DMS79 (cell line): Measurements from ENCODE around the gene ACD.

ENCODE experiments used
- DNase-seq: peaks from one replicate; lab custom pipeline; 2025; lab: John Stamatoyannopoulos, UW

The ACD gene

DNA sequence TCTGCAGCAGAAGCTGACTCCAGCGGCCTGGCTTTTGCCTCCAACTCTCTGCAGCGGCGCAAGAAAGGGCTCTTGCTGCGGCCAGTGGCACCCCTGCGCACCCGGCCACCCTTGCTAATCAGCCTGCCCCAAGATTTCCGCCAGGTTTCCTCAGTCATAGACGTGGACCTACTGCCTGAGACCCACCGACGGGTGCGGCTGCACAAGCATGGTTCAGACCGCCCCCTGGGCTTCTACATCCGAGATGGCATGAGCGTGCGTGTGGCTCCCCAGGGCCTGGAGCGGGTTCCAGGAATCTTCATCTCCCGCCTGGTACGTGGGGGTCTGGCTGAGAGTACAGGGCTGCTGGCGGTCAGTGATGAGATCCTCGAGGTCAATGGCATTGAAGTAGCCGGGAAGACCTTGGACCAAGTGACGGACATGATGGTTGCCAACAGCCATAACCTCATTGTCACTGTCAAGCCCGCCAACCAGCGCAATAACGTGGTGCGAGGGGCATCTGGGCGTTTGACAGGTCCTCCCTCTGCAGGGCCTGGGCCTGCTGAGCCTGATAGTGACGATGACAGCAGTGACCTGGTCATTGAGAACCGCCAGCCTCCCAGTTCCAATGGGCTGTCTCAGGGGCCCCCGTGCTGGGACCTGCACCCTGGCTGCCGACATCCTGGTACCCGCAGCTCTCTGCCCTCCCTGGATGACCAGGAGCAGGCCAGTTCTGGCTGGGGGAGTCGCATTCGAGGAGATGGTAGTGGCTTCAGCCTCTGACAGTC lies 2.0 kb upstream of the ACD start:
- no peak for DNase-seq

DNA sequence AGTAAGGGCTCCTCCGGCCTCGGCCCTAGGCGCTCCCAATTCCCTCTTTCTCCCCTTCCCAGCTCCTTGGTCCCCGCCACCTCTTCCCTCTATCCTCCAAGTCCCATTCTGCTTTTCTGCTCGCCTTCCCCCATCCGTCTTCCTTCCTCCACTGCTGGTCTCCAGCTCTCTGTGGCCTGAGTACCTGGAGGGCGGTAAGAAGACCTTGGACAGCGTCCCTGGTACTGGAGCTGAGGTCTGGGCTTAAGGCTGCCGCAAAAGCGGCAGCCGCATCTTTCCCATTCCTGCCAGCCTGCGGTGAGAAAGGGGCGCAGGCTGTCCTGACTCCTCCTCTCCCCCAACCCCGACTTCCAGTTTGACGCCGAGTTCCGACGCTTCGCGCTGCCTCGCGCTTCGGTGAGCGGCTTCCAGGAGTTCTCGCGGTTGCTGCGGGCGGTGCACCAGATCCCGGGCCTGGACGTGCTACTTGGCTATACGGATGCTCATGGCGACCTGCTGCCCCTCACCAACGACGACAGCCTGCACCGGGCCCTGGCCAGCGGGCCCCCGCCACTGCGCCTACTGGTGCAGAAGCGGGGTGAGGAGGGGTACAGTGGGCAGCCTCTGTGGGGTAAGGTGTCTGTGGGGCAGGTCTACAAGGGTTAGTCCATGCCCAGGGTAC lies 1.2 kb upstream of the ACD start:
- DNase-seq: no peak

DNA sequence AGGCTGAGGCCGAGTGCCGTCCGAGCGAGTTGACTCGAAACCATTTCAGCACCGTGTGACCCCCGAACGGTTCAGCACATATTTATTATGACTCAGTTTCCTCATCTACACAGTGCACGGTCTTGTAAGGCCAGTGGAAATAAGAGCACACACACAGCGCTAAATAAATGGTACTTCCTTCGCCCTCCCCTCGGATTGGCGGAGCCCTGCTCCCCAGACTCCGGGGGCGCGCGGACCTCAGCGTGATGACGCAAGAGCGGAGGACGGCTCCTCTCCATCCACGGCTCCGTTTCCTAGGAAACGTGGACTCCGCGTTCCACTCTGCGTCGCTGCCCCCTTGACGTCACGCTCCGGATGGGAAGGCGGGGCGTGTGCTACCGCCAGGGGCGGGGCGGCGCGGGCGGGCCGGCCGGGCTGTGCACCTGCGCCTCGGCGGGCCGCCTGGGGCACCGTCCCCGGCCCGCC lies 536 bp upstream of the ACD start, which contains the start of gene PARD6A:
PARD6A (plus strand) TSS at position 397 of the 465 bp plus-strand sequence. CDS start 79 bp downstream, outside the sequence.
- DNase-seq: peak; percentile 82

DNA sequence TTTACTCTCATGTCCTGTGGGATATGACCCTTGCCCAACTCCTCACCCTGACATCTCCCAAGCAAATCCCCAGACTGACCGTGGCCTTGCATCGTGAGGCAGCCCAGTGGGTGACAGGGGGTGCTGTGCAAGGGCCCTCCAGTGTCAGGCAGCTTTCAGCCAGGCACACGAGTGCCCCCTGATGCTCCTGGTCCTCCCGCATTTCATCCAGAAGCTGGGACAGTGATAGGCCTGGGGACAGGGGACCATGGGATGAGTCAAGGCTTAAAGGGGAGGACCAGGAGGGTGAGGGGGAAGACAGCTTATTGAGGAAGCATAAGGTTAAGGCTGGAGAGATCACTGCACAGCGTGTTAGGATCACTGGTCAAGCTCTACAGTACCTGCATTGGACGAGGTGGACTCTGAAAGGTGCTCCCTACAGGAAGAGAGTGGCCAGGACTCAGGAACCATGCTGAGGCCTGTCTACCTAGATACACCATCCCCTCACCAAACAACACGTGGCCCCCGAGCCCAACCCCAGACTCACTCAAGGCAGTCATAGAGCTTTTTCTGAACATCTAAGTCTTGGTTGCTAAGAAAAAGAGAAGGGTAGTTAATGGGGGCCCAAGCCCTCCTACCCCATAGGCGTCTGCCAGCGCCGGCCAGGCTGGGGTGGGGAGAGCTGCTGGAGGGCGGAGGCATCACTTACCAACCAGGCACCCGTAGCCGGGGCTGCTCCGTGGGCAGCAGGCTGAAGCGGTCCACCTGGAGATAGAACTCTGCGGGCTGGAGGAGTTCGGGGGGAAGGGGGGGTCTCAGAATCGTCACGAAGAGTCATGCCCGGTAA lies 998 bp downstream of the ACD start:
- no peak for DNase-seq

DNA sequence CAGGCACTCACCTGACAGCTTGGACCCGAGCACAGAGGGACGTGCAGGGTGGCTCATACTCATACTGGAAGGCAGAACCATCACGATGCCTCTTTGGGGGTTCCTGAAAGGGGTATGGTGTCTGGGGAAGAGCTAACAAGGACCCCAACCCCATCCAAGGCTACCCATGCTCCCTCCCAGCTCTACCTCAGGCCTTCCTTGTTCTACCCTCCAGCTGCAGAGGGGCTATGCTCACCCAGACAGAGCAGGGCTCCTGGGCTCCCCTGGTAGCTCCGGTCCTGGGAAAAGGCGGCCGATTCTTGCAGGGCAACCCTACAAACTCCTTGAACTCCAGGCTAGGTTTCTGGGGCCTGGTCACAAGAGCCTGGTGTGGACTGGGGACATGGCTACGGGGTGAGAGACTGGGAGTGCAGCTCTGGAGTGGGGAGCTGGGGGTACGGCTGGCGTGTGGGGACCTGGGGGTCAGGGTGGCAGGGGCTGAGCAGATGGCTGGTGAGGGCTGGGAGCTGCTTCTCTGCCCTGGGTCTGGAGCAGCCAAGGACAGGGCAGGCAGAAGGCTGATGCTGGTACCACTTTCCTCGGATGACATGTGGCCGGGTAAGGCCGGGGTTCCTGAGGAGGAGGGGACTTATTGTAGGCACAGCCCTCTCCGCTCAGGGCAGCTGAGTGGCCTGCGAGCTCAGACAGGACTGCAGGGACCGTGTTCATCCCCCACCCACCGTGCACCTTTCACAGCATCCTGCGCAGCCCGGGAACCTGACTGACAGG lies 2.1 kb downstream of the ACD start:
- no peak for DNase-seq

DNA sequence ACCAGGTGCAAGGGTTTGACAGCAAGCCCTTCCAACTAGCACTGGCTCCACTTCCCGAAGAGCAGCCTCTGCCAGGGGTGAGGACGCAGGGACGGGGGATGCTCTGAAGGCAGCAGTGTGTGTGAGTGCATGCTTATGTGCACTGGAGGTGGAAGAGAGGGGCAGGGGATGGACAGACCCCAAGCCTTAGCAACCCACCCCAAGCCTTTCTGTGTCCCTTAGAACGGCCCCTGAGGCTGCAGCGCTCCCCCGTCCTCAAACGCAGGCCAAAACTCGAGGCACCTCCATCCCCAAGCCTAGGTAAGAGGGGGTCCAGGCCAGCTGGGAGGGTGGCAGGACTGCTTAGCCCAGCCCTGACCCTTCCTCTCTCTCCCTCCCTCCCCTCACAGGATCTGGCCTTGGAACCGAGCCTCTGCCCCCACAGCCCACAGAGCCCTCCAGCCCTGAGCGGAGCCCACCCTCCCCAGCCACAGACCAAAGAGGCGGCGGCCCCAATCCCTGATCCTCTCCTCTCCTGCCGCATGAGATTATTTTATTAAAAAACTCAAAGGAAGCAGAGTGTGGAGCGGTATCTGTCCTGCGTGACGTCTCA lies 2.9 kb downstream of the ACD start:
- DNase-seq: no peak

DNA sequence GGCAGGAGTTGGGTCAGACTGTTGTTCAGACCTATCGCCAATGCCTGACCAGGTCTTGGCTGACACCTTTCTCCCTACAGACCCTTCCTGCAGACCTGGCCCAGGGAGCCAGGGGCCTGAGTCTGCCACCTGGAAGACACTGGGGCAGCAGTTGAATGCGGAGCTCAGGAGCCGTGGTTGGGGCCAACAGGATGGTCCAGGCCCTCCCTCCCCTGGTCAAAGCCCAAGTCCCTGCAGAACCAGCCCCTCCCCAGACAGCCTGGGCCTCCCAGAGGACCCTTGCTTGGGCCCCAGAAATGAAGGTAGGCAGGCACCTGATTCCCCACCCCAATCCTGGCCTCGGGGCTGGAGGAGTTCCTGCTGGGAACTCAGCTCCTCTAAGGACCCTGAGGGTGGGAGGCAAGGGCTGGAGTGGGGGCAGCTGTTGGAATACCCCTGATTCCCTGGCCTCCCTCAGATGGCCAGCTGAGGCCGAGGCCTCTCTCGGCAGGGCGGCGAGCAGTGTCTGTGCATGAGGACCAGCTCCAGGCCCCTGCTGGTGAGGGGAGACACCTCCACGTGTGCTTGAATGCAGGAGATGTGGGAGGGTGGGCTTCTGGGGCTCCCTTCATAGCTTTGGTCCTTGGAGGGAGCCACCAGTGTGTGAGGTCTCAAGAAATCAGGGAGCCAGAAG lies 3.6 kb downstream of the ACD start:
- DNase-seq: no peak

DNA sequence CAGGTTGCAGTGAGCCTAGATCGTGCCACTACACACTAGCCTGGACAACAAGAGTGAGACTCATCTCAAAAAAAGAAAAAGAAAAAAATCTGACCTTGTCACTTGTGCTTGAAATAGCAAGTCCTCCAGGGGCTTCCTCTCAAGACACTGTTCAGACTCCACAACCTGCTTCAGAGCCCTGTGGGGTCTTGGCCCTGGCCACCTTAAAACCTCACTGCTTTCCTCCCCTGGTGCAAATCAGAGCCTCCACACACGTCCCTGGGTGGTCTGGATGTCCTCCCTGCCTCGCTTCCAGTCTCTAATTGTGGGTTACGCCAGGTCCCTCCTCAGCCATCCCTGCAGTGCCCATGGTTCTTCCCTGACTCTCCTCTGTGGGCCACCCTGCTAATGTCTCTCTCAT lies 4.7 kb downstream of the ACD start:
- no peak for DNase-seq

DNA sequence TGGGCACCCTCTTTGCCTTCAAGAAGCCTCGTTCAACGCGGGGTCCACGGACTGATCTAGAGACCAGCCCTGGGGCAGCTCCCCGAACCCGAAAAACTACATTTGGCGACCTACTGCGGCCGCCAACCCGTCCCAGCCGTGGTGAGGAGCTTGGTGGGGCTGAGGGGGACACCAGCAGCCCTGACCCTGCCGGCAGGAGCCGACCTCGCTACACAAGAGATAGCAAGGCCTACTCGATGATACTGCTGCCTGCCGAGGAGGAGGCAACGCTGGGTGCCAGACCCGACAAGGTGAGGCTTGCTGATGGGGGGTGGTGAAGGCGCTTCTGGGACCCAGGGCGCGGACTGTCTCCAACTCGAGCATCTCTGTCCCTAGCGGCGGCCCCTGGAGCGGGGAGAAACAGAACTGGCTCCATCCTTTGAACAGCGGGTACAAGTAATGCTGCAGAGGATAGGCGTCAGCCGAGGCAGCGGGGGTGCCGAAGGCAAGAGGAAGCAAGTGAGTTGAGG lies 5.6 kb downstream of the ACD start:
- no peak for DNase-seq

DNA sequence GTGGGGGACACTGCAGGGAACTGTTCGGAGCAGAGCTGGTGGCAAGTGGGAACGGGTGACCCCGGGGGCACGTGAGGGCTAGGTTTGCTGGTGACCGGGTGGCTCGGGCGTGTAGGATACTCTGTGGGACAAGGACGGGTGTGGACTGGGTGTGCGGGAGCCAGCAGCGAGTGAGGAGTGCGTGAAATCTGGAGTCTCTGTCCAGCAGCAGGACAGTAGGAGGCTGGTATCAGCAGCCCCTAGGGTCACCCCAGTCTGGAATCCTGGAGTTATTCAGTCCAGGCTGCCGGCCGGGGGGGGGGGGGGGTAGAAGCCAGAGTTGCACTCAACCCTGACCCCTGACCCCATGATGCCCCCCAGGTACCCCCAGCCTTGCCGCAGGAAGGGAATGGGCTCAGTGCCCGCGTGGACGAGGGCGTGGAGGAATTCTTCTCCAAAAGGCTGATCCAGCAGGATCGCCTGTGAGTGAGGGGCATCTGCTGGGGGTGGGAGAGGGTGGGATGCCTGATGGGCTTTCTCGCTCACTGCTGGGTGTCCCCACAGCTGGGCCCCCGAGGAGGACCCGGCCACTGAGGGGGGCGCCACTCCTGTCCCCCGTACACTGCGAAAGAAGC lies 6.2 kb downstream of the ACD start:
- no peak for DNase-seq

DNA sequence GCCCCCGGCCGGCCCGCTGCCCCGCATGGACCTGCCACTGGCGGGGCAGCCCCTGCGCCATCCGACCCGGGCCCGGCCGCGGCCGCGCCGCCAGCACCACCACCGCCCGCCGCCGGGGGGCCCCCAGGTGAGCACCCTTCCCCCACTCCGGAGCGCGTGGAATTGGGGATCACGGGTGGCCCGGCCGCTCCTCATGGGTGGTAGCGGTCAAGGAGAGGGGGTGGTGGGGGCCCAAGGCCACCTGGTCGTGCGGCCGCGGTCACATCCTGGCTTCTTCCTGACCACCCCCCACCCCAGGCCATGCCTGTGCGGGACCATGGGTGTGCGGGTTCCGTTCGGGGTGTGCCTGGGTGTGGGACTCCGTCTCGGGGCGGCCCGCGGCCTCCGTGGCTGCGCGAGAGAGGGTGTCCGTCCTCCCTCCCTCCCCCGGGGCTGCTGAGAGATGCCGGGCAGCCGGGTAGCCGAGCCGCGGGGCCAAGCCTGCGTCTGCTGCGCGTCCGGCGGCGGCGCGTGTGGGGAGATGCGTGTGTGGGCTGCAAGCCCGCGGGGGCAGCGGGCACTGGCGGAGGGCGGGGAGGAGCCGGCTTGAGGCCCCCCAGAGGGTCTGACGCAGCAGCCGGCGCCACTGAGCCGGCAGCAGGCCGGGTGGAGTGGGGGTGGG lies 6.8 kb downstream of the ACD start:
- no peak for DNase-seq

DNA sequence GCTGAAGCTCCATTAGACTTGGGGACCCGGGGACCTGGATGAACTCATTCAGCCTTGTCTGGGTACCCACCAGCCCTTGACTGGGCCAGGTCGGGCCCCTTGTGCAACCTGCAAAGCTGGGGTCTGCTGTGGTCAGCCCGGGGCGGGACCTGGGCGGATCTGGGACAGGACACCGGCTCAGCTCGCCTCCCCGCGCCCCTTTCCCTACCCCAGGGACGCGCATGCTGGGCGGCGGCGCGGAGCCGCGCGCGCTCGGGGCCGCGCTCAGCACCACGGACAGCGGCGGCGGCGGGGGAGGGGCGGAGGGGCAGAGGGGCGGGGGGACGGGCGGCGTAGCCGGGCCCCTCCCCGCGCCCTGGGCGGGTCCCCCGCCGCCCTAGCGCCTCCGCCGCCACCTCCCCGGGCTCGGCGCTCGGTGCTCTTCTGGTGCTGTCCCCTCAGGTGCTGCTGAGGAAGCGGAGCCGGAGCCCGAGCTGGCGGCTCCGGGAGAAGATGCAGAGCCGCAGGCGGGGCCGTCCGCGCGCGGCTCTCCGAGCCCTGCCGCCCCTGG lies 7.4 kb downstream of the ACD start:
- no peak for DNase-seq

DNA sequence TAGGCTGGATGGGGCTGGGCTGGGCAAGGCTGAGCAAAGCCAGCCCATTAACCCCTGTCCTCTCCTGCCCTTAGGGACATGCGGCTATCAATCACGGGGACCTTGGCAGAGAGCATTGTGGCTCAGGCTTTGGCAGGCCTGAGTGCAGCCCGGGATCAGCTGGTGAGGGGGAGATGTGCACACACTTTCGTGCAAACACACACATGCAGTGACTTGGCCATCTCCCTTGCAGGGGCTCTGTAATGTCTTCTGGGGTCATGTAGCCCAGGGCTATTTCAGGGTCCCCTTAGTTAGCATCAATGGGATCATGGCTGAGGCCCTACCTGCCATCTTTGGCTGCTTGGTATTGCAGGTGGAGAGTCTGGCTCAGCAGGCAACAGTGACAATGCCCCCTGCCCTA lies 8.2 kb downstream of the ACD start:
- DNase-seq: no peak

DNA sequence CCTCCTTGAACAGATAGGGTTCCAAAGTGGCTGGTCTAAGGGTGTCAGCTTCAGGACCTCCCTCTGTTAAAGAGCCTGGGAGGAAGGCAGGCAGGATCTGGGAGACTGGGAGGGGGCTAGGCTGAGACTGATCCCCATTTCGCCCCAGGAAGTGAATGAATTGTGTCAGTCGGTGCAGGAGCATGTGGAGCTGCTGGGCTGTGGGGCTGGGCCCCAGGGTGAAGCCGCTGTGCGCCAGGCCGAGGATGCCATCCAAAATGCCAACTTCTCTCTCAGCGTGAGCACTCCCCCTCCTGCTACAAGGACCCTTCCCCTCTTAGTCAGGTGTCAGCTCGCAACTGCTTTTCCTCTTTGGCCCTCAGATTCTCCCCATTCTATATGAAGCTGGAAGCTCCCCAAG lies 9.0 kb downstream of the ACD start:
- no peak for DNase-seq

DNA sequence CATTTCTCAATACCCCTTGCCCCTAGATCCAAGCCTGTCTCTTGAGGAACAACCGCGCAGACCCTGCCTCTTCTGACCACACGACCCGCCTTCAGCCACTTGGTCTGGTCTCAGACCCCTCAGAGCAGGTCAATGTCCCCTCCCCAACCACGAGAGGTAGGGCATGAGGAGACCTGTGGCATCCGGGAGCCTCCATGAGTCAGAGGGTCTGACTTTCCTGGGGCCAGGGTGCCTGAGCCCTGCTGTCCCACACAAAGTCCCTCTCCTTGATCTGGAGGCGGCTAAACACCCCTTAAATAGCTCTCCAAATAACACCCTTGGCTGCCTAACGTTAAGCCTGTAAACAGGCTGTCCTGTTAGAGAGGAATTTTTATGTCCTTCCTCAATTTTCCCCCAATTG lies 10.0 kb downstream of the ACD start:
- DNase-seq: no peak

DNA sequence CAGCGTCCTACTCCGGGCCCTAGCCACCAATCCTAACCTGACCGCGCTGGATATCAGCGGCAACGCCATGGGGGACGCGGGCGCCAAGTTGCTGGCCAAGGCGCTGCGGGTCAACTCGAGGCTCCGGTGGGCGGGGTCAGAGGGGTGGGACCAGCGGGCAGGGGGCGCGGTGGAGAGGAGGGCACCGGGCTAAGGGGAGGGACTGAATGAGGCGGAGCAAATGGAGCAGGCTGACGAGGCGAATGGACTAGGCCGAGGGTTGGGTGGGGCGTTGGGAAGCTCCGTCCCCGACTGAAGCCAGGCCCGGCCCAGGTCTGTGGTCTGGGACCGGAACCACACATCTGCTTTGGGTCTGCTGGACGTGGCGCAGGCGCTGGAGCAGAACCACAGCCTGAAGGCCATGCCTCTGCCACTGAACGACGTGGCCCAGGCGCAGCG lies 10.5 kb downstream of the ACD start:
- no peak for DNase-seq

DNA sequence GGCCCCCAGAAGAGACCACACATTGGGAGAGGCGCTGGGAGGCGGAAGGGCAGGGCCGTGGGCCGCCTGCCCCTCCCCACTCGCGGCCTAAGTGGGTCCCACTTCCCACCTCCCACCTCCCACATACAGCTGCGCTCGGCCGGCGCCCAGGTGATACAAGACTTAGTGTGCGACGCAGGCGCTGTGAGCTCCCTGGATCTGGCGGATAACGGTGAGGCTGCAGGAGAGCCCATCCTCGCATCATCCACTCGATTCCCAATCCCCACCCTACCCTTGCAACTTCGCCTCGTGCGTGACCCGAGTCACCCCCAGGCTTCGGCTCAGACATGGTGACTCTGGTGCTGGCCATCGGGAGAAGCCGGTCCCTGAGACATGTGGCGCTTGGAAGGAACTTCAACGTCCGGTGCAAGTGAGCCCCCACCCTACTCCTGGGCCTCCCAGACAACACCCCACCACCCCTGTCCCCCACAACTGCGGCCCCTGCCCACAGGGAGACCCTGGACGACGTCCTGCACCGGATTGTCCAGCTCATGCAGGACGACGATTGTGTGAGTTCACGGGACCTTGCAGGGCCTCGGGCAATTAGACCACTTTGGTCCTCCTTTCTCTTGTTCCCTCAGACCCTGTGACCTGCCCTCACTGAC lies 11.2 kb downstream of the ACD start:
- DNase-seq: no peak

DNA sequence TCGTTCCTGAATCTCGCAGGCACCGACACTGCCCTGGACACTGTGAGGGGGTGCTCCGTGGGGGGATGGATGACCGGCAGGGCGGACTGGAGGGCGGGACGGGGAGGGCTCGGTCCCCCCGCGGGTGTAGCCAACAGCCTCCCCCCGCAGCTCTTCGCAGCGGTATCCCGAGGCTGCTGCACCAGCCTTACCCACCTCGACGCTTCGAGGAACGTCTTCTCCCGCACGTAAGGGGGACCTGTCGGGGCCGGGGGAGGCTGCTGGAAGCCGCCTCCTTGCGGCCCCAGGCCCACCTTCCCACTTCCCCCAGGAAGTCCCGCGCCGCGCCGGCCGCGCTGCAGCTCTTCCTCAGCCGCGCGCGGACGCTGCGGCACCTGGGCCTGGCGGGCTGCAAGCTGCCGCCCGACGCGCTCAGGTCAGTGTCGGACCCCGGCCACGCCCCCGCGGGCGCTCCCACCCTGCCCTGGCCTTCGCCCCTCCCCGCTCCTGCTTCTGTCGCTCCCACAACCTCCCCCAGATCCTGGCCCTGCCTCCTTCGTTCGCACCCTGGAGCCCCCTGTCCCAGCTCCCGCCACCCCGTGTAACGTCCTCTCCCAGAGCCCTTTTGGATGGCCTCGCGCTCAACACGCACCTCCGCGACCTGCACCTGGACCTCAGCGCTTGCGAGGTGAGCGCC lies 11.8 kb downstream of the ACD start:
- DNase-seq: no peak
